HG03442 (cell line): ENCODE results near the gene SCAPER.
A peak's percentile ranks its signal among the peaks of the same experiment; 100 is the strongest.
"Not testable (repeated sequence)": the region's sequence is repeated elsewhere in the genome, so short reads cannot be mapped to it uniquely, and the experiment has no call there.

Experiments used
- ATAC-seq: cut with Tn5 transposase; IDR thresholded peaks from one replicate; pipeline ENCODE4 v1.9.1; 2021; ENCODE audit warnings: mild to moderate bottlenecking, moderate library complexity; ENCODE audit not compliant: unreplicated experiment

Gene SCAPER

DNA sequence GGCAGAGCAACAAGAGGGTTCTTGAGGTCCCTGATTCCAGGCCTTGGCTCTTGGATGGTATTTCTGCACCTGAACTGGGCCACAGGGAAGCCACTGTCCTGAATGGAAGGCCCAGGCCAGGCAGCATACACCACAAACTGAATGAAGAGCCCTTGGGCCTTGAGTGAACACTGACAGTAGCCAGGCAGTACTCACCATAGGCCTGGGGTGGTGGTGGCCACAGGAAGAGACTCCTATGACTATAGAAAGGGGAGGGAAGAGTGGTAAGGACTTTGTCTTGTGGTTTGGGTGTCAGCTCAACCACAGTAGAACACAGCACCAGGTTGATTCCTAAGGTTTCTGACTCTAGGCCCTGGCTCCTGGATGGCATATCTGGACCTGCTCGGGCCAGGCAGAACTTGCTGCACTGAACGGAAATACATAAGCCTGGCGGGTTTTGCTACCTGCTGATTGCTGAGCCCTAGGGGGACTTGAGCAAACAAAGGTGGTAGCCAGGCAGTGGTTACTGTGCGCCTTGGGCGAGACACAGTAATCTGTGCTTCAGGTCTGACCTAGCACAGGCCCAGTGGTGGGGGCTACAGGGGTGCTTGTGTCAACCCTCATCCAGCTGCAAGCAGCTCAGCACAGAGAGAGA is 327.1 kb downstream of the SCAPER start:
- no peak for ATAC-seq

DNA sequence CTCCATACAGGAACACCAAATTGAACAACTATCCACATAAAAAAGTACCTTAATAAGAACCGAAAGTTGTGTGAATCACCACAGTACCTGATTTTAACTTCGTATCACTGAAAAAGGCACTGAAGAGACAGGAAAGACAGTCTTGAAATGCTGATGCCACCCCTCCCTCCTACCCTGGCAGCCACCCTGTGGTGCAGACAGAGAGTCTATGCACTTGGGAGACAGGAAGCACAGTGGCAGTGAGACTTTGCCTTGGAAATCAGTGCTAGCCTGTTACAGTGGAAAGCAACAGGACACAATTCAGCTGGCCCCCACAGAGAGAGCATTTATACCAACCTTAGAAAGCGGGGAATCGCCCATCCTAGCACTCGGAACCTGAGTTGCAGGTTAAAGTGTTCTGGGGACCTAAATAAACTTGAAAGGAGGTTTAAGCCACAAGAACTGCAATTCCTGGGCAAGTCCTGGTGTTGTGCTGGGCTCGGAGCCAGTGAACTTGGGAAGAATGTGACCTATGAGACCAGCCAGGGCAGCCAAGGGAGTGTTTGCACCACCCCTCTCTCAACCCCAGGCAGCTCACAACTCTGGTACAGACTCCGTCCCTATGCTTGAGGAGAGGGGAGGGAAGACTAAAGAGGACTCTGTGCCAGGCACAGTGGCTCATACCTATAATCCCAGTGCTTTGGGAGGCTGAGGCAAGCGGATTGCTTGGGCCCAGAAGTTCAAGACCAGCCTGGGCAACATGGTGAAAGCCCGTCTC is 328.4 kb downstream of the SCAPER start:
- no peak for ATAC-seq

- no peak for ATAC-seq
These were observed 329.5 kb downstream of the SCAPER start for GRCh38 chr15:76575679-76576078.

DNA sequence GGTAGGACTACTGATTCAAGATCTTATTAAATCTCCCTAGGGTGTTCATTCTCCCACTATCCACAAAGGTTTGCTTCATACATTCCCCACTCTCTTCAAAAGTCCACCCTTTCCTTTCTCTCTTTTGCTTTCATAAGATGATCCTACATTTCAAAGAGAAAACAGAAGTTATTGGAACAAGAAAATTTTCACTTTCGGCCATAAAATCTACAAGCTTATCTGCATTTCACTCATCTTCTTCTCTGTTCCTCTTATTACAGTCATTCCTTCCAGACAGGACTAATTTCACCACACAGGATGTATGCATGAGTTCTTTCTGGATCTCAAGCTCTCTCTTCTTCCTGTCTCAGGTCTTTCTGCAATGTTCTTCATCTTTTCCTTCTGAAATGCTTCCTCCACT is 329.9 kb downstream of the SCAPER start:
- peak; percentile 74 for ATAC-seq

- no peak for ATAC-seq
These were observed 332.2 kb downstream of the SCAPER start for GRCh38 chr15:76572983-76573314.

DNA sequence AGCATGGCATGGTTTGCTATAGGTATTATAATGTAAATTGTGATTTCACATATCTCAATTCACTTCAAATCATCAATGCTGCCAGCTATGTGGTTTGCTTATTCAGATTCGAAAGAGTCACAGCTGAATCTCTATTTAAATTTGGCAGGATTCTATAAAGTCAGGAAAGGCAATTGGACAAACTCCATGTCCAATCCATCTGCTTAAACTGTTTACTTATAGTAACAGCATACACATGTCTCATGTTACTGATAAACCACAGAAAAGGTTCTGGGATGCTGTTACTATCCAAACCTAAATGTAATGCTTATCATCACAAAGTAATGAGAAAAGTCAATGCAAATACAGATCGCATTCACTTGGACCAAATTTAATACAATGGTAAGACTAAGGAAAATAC is 338.9 kb downstream of the SCAPER start:
- ATAC-seq: no peak

DNA sequence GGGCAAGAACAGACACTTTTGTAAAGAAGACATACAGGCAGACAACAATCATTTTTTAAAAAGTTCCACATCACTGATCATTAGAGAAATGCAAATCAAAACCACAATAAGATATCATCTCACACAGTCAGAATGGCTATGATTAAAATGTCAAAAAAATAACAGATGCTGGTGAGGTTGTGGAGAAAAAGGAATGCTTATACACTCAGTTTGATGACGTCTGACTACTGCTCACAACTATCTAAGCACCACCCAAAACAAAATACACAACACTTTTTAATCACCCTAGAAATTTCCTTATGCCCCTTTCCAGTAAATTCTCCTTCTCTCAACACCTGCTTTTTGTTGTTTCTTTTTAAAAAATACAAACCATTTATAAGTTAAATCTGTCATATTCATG is 339.8 kb downstream of the SCAPER start:
- no peak for ATAC-seq

DNA sequence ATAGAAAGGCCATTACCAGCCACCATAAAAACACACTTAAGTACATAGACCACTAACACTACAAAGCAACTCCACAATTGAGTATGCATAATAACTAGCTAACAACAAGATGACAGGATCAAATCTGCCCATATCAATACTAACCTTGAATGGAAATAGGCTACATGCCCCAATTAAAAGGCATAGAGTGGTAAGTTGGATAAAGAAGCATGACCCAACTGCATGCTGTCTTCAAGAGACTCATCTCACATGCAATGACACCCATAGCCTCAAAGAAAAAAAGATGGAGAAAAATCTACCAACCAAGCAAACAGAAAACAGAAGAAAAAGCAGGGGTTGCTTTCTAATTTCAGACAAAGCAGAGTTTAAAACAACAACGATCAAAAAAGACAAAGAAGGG is 349.9 kb downstream of the SCAPER start:
- ATAC-seq: no peak

DNA sequence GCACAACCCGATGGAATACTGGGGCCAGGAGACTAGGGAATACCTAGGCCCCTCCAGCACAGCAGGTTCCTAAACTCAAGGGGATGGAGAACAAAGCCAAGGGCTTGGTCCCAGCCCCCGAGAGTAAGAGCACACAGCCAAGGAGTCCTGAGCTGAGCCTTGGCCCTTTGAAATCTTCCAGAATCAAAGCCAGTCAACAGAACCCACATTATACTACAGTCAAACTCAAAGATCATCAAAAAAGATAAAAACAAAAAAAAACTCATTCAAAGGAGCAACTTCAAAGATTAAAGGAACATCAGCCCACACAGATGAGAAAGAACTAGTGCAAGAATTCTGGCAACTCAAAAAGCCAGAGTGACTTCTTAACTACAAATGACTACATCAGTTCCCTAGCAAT is 351.6 kb downstream of the SCAPER start:
- no peak for ATAC-seq

DNA sequence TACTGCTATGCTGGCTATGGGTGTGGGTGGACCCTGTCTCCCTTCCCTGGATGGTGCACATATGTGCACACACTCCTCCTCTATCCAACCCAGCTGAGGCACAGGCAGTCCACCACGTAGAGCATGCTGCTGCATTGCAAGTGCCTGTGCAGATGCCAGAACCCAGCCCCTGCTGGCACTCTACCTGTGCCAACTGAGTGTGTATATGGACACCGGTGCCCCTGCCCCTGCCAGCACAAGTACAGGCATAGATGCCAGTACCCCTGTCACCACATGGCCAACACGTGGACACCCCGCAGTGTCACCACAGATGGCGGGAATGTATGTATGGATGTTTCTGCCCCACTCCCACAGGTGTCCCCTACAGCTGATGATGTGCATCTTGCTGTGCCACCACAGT is 352.0 kb downstream of the SCAPER start:
- no peak for ATAC-seq

- no peak for ATAC-seq
These were observed 358.3 kb downstream of the SCAPER start for GRCh38 chr15:76546805-76547204.

- no peak for ATAC-seq
These were observed 371.1 kb downstream of the SCAPER start for GRCh38 chr15:76533995-76534394.

DNA sequence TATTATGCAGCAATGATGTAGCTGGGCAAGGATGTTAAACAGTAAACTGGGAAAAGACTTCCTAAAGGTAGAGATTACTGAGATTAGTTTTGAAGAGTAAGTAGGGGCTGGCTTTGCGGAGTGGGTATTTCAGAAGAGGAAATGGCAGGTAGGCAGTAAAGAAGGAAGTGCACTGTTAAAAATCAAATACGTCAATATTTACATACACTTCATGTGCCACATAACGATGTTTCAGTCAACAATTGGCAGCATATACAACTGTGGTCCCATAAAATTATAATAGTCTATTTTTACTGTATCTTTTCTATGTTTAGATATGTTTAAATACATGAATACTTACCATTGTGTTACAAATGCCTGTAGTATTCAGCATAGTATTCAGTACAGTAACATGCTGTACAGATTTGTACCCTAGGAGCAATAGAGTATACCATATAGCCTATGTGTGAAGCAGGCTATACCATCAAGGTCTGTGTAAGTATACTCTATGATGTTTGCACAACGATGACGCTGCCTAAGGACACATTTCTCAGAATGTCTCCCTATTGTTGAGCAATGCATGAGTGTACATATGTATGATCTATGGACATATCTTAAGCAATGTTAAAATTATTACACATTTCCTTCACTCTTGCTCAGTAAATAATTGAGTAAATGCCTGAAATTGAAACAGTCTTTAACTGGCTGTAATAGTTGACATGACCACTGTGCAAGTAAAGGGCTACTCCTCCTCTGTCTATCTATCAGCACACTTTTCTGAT is 371.9 kb downstream of the SCAPER start:
- no peak for ATAC-seq

GRCh38 chr15:76529911-76530310 is 375.2 kb downstream of the SCAPER start:
- no peak for ATAC-seq

- ATAC-seq: no peak
These were observed 379.0 kb downstream of the SCAPER start for GRCh38 chr15:76526111-76526510.

GRCh38 chr15:76517910-76518309 is 387.2 kb downstream of the SCAPER start:
- ATAC-seq: no peak

- ATAC-seq: no peak
These were observed 390.9 kb downstream of the SCAPER start for GRCh38 chr15:76514282-76514681.

DNA sequence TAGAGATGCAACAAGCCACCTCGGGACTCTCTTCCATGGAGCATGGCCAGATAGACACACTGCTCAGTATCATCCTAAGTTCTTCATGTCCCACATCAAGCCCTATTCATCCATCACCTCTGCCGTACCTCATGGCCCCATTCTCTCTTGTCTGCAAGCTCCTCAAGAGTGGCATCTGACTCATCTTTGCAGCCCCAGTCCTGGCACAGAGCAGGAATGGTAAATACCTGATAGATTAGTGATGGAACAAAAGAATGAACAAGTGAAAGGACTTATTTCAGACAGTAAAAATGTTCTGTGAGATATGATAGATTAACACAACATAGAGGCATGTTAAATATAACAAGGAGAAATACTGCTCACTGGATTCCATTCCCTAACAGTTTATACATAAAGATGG is 392.2 kb downstream of the SCAPER start:
- no peak for ATAC-seq

DNA sequence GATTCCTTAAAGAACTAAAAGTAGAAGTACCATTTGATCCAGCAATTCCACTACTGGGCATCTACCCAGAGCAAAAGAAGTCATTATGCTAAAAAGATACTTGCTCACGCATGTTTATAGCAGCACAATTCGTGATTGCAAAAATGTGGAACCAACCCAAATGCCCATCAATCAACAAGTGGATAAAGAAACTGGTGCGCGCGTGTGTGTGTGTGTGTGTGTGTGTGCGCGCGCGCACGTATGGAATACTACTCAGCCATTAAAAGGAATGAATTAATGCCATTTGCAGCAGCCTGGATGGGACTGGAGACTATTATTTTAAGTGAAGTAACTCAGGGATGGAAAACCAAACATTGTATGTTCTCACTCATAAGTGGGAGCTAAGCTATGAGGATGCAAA is 394.5 kb downstream of the SCAPER start:
- not testable (repeated sequence) for ATAC-seq

- no peak for ATAC-seq
These were observed 401.3 kb downstream of the SCAPER start for GRCh38 chr15:76503804-76504203.

DNA sequence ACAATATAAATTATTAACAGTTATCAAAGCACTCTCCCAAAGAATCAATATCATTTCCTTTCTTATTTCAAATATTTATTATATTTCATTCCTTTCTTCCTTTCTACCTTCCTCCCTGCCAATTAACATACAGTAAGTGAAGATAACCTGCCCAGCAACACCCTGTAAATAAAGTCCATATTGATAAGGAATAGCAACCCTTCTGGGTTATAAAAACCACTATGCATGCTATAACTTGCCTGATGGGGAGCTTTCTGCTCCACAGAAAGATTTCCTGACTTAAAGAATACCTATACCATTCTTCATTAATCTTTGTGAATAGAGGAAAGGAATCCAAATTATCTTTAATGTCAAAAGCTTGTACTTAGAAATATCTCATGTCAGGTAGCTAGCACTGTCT is 402.0 kb downstream of the SCAPER start:
- no peak for ATAC-seq

DNA sequence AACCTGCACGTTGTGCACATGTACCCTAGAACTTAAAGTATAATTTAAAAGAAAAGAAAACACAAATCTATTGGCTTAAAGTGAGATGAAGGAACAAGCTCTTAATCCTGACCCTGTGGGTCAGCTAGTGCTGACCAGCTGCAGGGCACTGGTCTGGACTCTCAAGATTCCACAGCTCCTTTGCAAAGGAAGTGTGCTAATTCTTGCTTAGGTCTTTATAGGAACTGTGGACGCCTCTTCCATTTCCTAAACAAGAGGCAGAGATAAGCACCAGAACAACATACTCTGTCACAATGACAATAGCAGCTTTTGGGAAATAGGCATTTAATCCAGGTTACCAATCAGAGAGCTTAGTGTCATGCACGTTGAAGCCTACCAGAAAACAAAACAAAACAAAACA is 402.5 kb downstream of the SCAPER start:
- ATAC-seq: no peak
